Osteocyte (in vitro differentiated cells): ENCODE data around the gene TOP1. TPM values are rescaled to one million over a fixed set of nuclear protein-coding genes. Genes with fewer than 3 reads are reported as not detected.

Experiments used
- DNase-seq: peaks from one replicate; pipeline ENCODE4 v3.0.0; 2021; ENCODE audit warnings: mixed read lengths; ENCODE audit not compliant: unreplicated experiment; ENCODE audit errors: extremely low spot score
- H3K27ac Mint-ChIP-seq: one replicate; pipeline ENCODE4 v1.8.0; 2021; ENCODE audit warnings: mild to moderate bottlenecking, mixed read lengths; ENCODE audit not compliant: unreplicated experiment
- H3K27me3 Mint-ChIP-seq: one replicate; pipeline ENCODE4 v1.8.0; 2021; ENCODE audit warnings: mixed read lengths; ENCODE audit not compliant: unreplicated experiment
- H3K36me3 Mint-ChIP-seq: one replicate; pipeline ENCODE4 v1.8.0; 2021; ENCODE audit warnings: mixed read lengths; ENCODE audit not compliant: unreplicated experiment
- H3K4me1 Mint-ChIP-seq: one replicate; pipeline ENCODE4 v1.8.0; 2021; ENCODE audit warnings: mixed read lengths; ENCODE audit not compliant: unreplicated experiment
- H3K4me3 Mint-ChIP-seq: one replicate; pipeline ENCODE4 v1.8.0; 2021; ENCODE audit warnings: mild to moderate bottlenecking, moderate library complexity, mixed read lengths; ENCODE audit not compliant: unreplicated experiment
- H3K9me3 Mint-ChIP-seq: one replicate; pipeline ENCODE4 v1.8.0; 2021; ENCODE audit warnings: mixed read lengths; ENCODE audit not compliant: unreplicated experiment
- CTCF ChIP-seq: fragments of 200-600 bp; sonication (generic); IDR thresholded peaks from 2 replicates; pipeline ENCODE4 v1.5.0; 2021; ENCODE audit warnings: antibody characterized with exemption, mild to moderate bottlenecking, moderate library complexity
- microRNA-seq: library from miRNA; unstranded; fragments of <30 nt; microRNA quantifications from one replicate; pipeline ENCODE4 v1.1.0, GENCODE V29; 2020; ENCODE audit not compliant: unreplicated experiment
- total RNA-seq: library from RNA; stranded (reverse); gene quantifications from 2 replicates; pipeline ENCODE4 v1.2.1, GENCODE V29; 2021

The TOP1 gene
- total RNA-seq, 1 donor from 2014 or later, result 51.1 TPM

- peaks cover 58% of the 10 kb centered on the region for H3K4me1 Mint-ChIP-seq
- no peaks in the 10 kb centered on the region for H3K9me3 Mint-ChIP-seq
- peaks cover 43% of the 10 kb centered on the region for H3K36me3 Mint-ChIP-seq
- DNase-seq, result peak; percentile 63
- H3K27ac Mint-ChIP-seq, result peak overlapping the region; percentile 76
- no peak for TF ChIP-seq CTCF
- H3K27me3 Mint-ChIP-seq, result no peaks in the 10 kb centered on the region
- no peak overlapping the region for H3K4me3 Mint-ChIP-seq
These were observed 145.2 kb downstream of the TOP1 start for GRCh38 chr20:41173791-41174341.

Small RNA genes lying within 50 kb of the gene (microRNA-seq; reads per million reads assigned to microRNA genes)
- gene MIR6871, result 2.2 reads per million

Other genes with a start within 250 kb of the TOP1 start
- gene PLCG1, start 108.7 kb downstream of the TOP1 start, total RNA-seq, result 173 and 179 TPM in 2 replicates